Body of pancreas (tissue), 4 donors: ENCODE measurements around the gene RPL41. TPM values are rescaled to one million over a fixed set of nuclear protein-coding genes. Genes with fewer than 3 reads are reported as not detected.
A peak's percentile ranks its signal among the peaks of the same experiment; 100 is the strongest.

Experiments used
- ATAC-seq: fragments of 150-250 bp; one replicate; pipeline ENCODE4 v1.9.1; 2016
- DNase-seq, 4 donors: peaks; one replicate each; pipeline ENCODE4 v3.0.0-alpha.2; 2019
- H3K27ac ChIP-seq, 4 donors: fragments of 200-600 bp; sonication (generic); 1 replicate in 3 of 4; 2 replicates in 1 of 4; pipeline versions ENCODE4 v1.5.1 to v1.6.1; 2016 to 2019; ENCODE audit warnings: mild to moderate bottlenecking in 1 of 4, mixed read lengths in 1 of 4, moderate library complexity in 1 of 4
- H3K27me3 ChIP-seq, 2 donors: fragments of 200-600 bp; sonication (generic); one replicate each; pipeline ENCODE4 v1.6.0; 2016; ENCODE audit warnings: mild to moderate bottlenecking in 1 of 2
- H3K36me3 ChIP-seq, 2 donors: fragments of 200-600 bp; sonication (generic); replicated peaks in 1 of 2; 2 replicates each; pipeline ENCODE4 v1.5.1; 2016; ENCODE audit warnings: low read depth in 2 of 2; ENCODE audit not compliant: insufficient read depth in 1 of 2
- H3K4me1 ChIP-seq: fragments of 200-600 bp; sonication (generic); one replicate; pipeline ENCODE4 v1.6.0; 2016
- H3K4me3 ChIP-seq, 2 donors: fragments of 200-600 bp; sonication (generic); 1 replicate in 1 of 2; 2 replicates in 1 of 2; pipeline ENCODE4 v1.5.1; 2016 to 2019
- H3K9me3 ChIP-seq, 3 donors: fragments of 200-600 bp; sonication (generic); 1 replicate in 2 of 3; 2 replicates in 1 of 3; pipeline ENCODE4 v1.5.1; 2016
- POLR2A ChIP-seq, 3 donors: fragments of 450-650 bp; IDR thresholded peaks; one replicate each; pipeline ENCODE4 v1.6.1; 2016; ENCODE audit warnings: antibody characterized with exemption in 3 of 3, mild to moderate bottlenecking in 2 of 3
- WGBS, 2 donors: methylation state at CpG; one replicate each; pipeline ENCODE4 v1.1.5; 2017; 5-methylcytosine and 5-hydroxymethylcytosine counted together
- intact Hi-C: fragments of 100-400 bp; cut with DNase I; formaldehyde crosslinking; loops from one replicate; pipeline ENCODE4 v1.15.1; 2023
- total RNA-seq, 2 donors: library from RNA; depleted of rRNA; stranded (reverse); fragments of >200 nt; gene quantifications; one replicate each; pipeline ENCODE4 v1.1.0, GENCODE V29; 2016
- TF ChIP-seq, protein P1 (sequence below), 7 experiments: fragments of 450-650 bp in 4 of 7; fragments of 200-600 bp in 3 of 7; sonication (generic) in 3 of 7; IDR thresholded peaks; one replicate each; pipeline ENCODE4 v1.5.1; 2016 to 2019; ENCODE audit warnings: antibody characterized with exemption in 7 of 7

RPL41 gene
- total RNA-seq, 2 donors from 2014 or later = 1,174 to 2,214 TPM

DNA sequence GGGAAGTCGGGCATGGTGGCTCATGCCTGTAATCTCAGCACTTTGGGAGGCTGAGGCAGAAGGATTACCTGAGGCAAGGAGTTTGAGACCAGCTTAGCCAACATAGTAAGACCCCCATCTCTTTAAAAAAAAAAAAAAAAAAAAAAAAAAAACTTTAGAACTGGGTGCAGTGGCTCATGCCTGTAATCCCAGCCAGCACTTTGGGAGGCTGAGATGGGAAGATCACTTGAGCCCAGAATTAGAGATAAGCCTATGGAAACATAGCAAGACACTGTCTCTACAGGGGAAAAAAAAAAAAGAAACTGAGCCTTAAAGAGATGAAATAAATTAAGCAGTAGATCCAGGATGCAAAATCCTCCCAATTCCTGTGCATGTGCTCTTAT is 13.8 kb upstream of the RPL41 start:
- TF ChIP-seq, protein P1, sequence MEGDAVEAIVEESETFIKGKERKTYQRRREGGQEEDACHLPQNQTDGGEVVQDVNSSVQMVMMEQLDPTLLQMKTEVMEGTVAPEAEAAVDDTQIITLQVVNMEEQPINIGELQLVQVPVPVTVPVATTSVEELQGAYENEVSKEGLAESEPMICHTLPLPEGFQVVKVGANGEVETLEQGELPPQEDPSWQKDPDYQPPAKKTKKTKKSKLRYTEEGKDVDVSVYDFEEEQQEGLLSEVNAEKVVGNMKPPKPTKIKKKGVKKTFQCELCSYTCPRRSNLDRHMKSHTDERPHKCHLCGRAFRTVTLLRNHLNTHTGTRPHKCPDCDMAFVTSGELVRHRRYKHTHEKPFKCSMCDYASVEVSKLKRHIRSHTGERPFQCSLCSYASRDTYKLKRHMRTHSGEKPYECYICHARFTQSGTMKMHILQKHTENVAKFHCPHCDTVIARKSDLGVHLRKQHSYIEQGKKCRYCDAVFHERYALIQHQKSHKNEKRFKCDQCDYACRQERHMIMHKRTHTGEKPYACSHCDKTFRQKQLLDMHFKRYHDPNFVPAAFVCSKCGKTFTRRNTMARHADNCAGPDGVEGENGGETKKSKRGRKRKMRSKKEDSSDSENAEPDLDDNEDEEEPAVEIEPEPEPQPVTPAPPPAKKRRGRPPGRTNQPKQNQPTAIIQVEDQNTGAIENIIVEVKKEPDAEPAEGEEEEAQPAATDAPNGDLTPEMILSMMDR (IDR thresholded peaks at IDR 0.05) = no peak
- TF ChIP-seq POLR2A (IDR thresholded peaks at IDR 0.05) = no peak
- H3K27ac ChIP-seq = peak overlapping the region in 1 of 4 donors; percentile 82
- peaks cover 0 to 11% of the 10 kb centered on the region in 2 donors for H3K36me3 ChIP-seq
- ATAC-seq = no peak
- no peak for DNase-seq
- no peaks in the 10 kb centered on the region for H3K27me3 ChIP-seq
- intact Hi-C loops = no loop called here
- H3K4me1 ChIP-seq = peaks cover 24% of the 10 kb centered on the region
- H3K4me3 ChIP-seq = no peak overlapping the region
- WGBS, 2 donors = 21 to 35% methylated on average over 1 of the region's 1 CpG
- no peaks in the 10 kb centered on the region for H3K9me3 ChIP-seq

DNA sequence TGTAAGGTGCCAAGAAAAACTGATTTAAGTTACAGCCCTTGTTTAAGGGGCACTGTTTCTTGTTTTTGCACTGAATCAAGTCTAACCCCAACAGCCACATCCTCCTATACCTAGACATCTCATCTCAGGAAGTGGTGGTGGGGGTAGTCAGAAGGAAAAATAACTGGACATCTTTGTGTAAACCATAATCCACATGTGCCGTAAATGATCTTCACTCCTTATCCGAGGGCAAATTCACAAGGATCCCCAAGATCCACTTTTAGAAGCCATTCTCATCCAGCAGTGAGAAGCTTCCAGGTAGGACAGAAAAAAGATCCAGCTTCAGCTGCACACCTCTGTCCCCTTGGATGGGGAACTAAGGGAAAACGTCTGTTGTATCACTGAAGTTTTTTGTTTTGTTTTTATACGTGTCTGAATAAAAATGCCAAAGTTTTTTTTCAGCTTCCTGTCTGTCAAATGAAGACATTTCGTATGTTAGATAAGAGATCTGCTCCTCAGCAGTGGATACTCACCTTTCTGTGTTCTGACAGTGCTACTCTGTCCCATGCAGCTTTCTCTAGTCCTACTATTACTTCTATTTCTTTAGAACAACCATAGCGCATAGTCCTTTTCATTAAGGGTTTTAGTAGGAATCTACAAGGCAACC is 13.2 kb upstream of the RPL41 start:
- H3K4me3 ChIP-seq = peak overlapping the region in 1 of 2 donors; percentile 25
- DNase-seq = no peak
- no peak for ATAC-seq
- 24% methylated on average over 6 of the region's 6 CpGs for WGBS, 2 donors
- peaks cover 24% of the 10 kb centered on the region for H3K4me1 ChIP-seq
- peak overlapping the region in 3 of 4 donors; percentile 82 to 85 (median 82) for H3K27ac ChIP-seq
- intact Hi-C loops = no loop called here
- no peaks in the 10 kb centered on the region for H3K27me3 ChIP-seq
- no peaks in the 10 kb centered on the region for H3K9me3 ChIP-seq
- H3K36me3 ChIP-seq = peaks cover 0 to 16% of the 10 kb centered on the region in 2 donors
- TF ChIP-seq, protein P1 (IDR thresholded peaks at IDR 0.05) = no peak
- no peak for TF ChIP-seq POLR2A (IDR thresholded peaks at IDR 0.05)

DNA sequence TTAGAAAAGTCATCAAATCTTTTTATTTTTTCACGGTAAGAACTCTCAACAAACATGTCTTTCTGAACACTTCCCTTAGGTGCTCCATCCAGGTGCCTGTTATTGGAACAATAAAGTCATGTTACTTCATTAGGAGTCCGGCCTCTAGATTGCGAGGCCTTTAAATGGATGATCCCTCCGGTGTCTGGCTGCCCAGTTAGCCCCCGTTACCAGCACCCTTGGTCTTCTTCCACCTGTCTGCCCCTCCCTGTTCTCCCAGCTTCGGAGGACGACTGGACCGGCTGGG is 12.7 kb upstream of the RPL41 start:
- no peak for DNase-seq
- H3K36me3 ChIP-seq = peaks cover 0 to 22% of the 10 kb centered on the region in 2 donors
- no peaks in the 10 kb centered on the region for H3K27me3 ChIP-seq
- intact Hi-C loops = no loop called here
- H3K9me3 ChIP-seq = no peaks in the 10 kb centered on the region
- TF ChIP-seq, protein P1 (IDR thresholded peaks at IDR 0.05) = no peak
- WGBS, 2 donors = 0 to 2% methylated on average over 8 of the region's 8 CpGs
- peaks cover 24% of the 10 kb centered on the region for H3K4me1 ChIP-seq
- peak overlapping the region; percentile 78 to 85 (median 82) for H3K27ac ChIP-seq
- peak overlapping the region in 1 of 2 donors; percentile 25 for H3K4me3 ChIP-seq
- ATAC-seq = no peak

DNA sequence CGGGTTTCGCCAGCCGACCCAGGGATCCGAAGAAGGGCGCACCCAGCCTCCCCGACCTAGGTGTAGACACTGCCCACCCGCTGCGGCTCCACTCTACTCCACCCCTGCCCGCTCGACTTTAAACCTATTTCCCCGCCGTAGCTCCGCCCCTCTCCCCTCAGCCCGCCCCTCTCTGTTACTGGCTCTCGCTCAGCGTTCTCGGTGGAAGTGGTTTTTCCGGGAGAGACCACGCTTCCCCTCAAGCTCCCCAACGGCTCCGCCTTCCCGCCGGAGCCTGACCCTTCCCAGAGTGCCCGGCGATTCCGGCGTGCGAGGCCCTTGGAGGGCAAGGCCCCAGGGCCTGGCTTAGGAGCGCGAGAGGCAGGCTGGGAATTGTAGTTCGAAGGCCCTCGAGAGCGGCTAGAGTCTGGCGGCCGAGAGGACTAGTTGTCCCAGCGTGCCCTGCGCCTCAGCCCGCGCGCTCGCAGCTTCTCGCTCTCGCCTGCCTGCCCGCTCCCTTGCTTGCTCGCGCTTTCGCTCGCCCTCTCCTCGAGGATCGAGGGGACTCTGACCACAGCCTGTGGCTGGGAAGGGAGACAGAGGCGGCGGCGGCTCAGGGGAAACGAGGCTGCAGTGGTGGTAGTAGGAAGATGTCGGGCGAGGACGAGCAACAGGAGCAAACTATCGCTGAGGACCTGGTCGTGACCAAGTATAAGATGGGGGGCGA is 12.2 kb upstream of the RPL41 start, which contains the start of gene PA2G4:
Gene PA2G4, plus strand, starts transcription at position 451 of the 706 bp plus-strand sequence. Its CDS starts 179 bp downstream, at position 630.
- H3K27me3 ChIP-seq = no peaks in the 10 kb centered on the region
- TF ChIP-seq, protein P1 (IDR thresholded peaks at IDR 0.05) = peak in 2 of 7 experiments; percentile 21
- TF ChIP-seq POLR2A (IDR thresholded peaks at IDR 0.05) = peak; percentile 84 to 98 (median 97)
- peak; percentile 97 for ATAC-seq
- peak; percentile 97 to 99 (median 98) for DNase-seq
- peaks cover 0 to 25% of the 10 kb centered on the region in 2 donors for H3K36me3 ChIP-seq
- peak within 1 kb of the TSS; percentile 73 to 81 for H3K4me3 ChIP-seq
- H3K9me3 ChIP-seq = no peaks in the 10 kb centered on the region
- WGBS, 2 donors = 1 to 2% methylated on average over 30 to 60 of the region's 60 CpGs
- H3K27ac ChIP-seq = peak within 1 kb of the TSS; percentile 78 to 85 (median 82)
- H3K4me1 ChIP-seq = peaks cover 24% of the 10 kb centered on the region
- intact Hi-C loops = no loop called here
